IMR-90 (cell line): ENCODE results near the gene THSD8. TPM values are rescaled to one million over a fixed set of nuclear protein-coding genes. Genes with fewer than 3 reads are reported as not detected.

Experiments used
- ATAC-seq: fragments of 200-7000 bp; cut with Tn5 transposase; 2 replicates; pipeline ENCODE4 v1.9.1; 2020; ENCODE audit warnings: low read depth, mild to moderate bottlenecking, moderate library complexity
- BruUV-seq: library from RNA; stranded (reverse); fragments of 400-500 nt; replicated peaks from 2 replicates; lab custom pipeline; 2021; lab: Mats Ljungman, UMichigan
- CTCF ChIA-PET: fragments of 300-600 bp; formaldehyde crosslinking; extraction: SDS; loops from one replicate; lab custom pipeline; 2021; ENCODE audit warnings: antibody characterized with exemption; lab: Yijun Ruan, JAX
- POLR2A ChIA-PET: fragments of 300-600 bp; sonication (Branson Sonifier 250); formaldehyde crosslinking; loops from one replicate; lab custom pipeline; 2022; ENCODE audit warnings: antibody characterized with exemption; ENCODE audit not compliant: unreplicated experiment; lab: Charles Lee
- DNase-seq: peaks from one replicate; pipeline ENCODE4 v3.0.0; 2013
- H2AFZ ChIP-seq: replicated peaks from 2 replicates; pipeline ENCODE3; 2013; ENCODE audit warnings: low read length, mild to moderate bottlenecking; ENCODE audit not compliant: poor library complexity
- H2AK5ac ChIP-seq: 2 replicates; pipeline ENCODE4 v1.6.1; 2013; ENCODE audit warnings: low read depth, low read length, inconsistent platforms
- H2AK9ac ChIP-seq: replicated peaks from 2 replicates; pipeline ENCODE3; 2013; ENCODE audit warnings: mild to moderate bottlenecking, low read depth, low read length, moderate library complexity; ENCODE audit not compliant: poor library complexity
- H2BK120ac ChIP-seq: 2 replicates; pipeline ENCODE4 v1.6.1; 2013; ENCODE audit warnings: low read depth, low read length, inconsistent platforms
- H2BK15ac ChIP-seq: 3 replicates; pipeline ENCODE4 v1.6.1; 2013; ENCODE audit warnings: low read depth, low read length, inconsistent platforms
- H2BK20ac ChIP-seq: 2 replicates; pipeline ENCODE4 v1.6.1; 2013; ENCODE audit warnings: low read depth, mild to moderate bottlenecking, inconsistent platforms, low read length, moderate library complexity
- H2BK5ac ChIP-seq: 2 replicates; pipeline ENCODE4 v1.6.1; 2013; ENCODE audit warnings: mild to moderate bottlenecking, low read depth, low read length, inconsistent platforms; ENCODE audit not compliant: poor library complexity, severe bottlenecking
- H3K14ac ChIP-seq: replicated peaks from 2 replicates; pipeline ENCODE4 v1.6.1; 2013; ENCODE audit warnings: low read depth, low read length, inconsistent platforms
- H3K18ac ChIP-seq: 2 replicates; pipeline ENCODE4 v1.6.1; 2013; ENCODE audit warnings: low read depth, low read length, control low read depth
- H3K23ac ChIP-seq: 2 replicates; pipeline ENCODE4 v1.6.1; 2013; ENCODE audit warnings: low read depth, low read length, inconsistent platforms
- H3K27ac ChIP-seq: 2 replicates; pipeline ENCODE4 v1.5.1; 2013; ENCODE audit warnings: mild to moderate bottlenecking, control low read depth, low read length; ENCODE audit not compliant: insufficient read depth
- H3K27me3 ChIP-seq: 2 replicates; pipeline ENCODE4 v1.6.1; 2013; ENCODE audit warnings: low read length; ENCODE audit not compliant: control insufficient read depth, insufficient read depth
- H3K36me3 ChIP-seq: 2 replicates; pipeline ENCODE4 v1.6.1; 2013; ENCODE audit warnings: low read length, mixed read lengths; ENCODE audit not compliant: control insufficient read depth, insufficient read depth
- H3K4ac ChIP-seq: 2 replicates; pipeline ENCODE4 v1.6.1; 2013; ENCODE audit warnings: low read depth, low read length, inconsistent platforms
- H3K4me1 ChIP-seq: 2 replicates; pipeline ENCODE4 v1.6.1; 2013; ENCODE audit warnings: low read length, mixed read lengths; ENCODE audit not compliant: control insufficient read depth, insufficient read depth
- H3K4me2 ChIP-seq: 2 replicates; pipeline ENCODE4 v1.6.1; 2013; ENCODE audit warnings: low read depth, mild to moderate bottlenecking, control low read depth, low read length, moderate library complexity
- H3K4me3 ChIP-seq: 2 replicates; pipeline ENCODE4 v1.5.1; 2013; ENCODE audit warnings: low read depth, mild to moderate bottlenecking, control low read depth, low read length, moderate library complexity; ENCODE audit not compliant: insufficient read depth
- H3K56ac ChIP-seq: 2 replicates; pipeline ENCODE4 v1.6.1; 2013; ENCODE audit warnings: low read length, inconsistent platforms; ENCODE audit not compliant: insufficient read depth; ENCODE audit errors: extremely low read depth
- H3K79me1 ChIP-seq, 2 experiments: 2 replicates each; pipeline ENCODE4 v1.6.1; 2013; ENCODE audit warnings: low read length in 2 of 2, inconsistent platforms in 1 of 2, low read depth in 1 of 2
- H3K9ac ChIP-seq: 2 replicates; pipeline ENCODE4 v1.6.1; 2013; ENCODE audit warnings: low read depth, low read length, control low read depth
- H3K9me1 ChIP-seq: 2 replicates; pipeline ENCODE4 v1.6.1; 2013; ENCODE audit warnings: low read length, inconsistent platforms; ENCODE audit not compliant: insufficient read depth
- H3K9me3 ChIP-seq: 2 replicates; pipeline ENCODE4 v1.6.1; 2013; ENCODE audit warnings: low read length; ENCODE audit not compliant: control insufficient read depth, insufficient read depth
- H4K20me1 ChIP-seq: 2 replicates; pipeline ENCODE4 v1.6.1; 2013; ENCODE audit warnings: low read length, inconsistent platforms; ENCODE audit not compliant: insufficient read depth
- H4K5ac ChIP-seq: 2 replicates; pipeline ENCODE4 v1.6.1; 2013; ENCODE audit warnings: mild to moderate bottlenecking, low read depth, low read length, control low read depth
- H4K8ac ChIP-seq, 2 experiments: 2 replicates each; pipeline ENCODE4 v1.6.1; 2013; ENCODE audit warnings: low read depth in 2 of 2, low read length in 2 of 2, control low read depth in 1 of 2, inconsistent platforms in 1 of 2
- H4K91ac ChIP-seq: 2 replicates; pipeline ENCODE4 v1.6.1; 2013; ENCODE audit warnings: low read depth, low read length, inconsistent platforms; ENCODE audit not compliant: insufficient read depth
- BHLHE40 ChIP-seq: fragments of 150-350 bp; IDR thresholded peaks from 2 replicates; pipeline ENCODE4 v1.6.1; 2016; ENCODE audit warnings: mild to moderate bottlenecking, low read depth, low read length
- CEBPB ChIP-seq: IDR thresholded peaks from 2 replicates; pipeline ENCODE4 v1.6.1; 2012; ENCODE audit warnings: low read depth, low read length, improper control_type of control experiment
- CHD1 ChIP-seq: IDR thresholded peaks from 2 replicates; pipeline ENCODE4 v1.6.1; 2012; ENCODE audit warnings: low read depth, low read length, improper control_type of control experiment
- ELK1 ChIP-seq: fragments of 150-350 bp; IDR thresholded peaks from 2 replicates; pipeline ENCODE4 v1.6.1; 2016; ENCODE audit warnings: low read depth, mild to moderate bottlenecking, low read length, moderate library complexity, borderline replicate concordance
- MAFK ChIP-seq: IDR thresholded peaks from 2 replicates; pipeline ENCODE4 v1.6.1; 2012; ENCODE audit warnings: low read depth, low read length, improper control_type of control experiment
- MXI1 ChIP-seq: IDR thresholded peaks from 2 replicates; pipeline ENCODE4 v1.6.1; 2012; ENCODE audit warnings: low read depth, mild to moderate bottlenecking, low read length, moderate library complexity, borderline replicate concordance
- RAD21 ChIP-seq: IDR thresholded peaks from 2 replicates; pipeline ENCODE4 v1.6.1; 2012; ENCODE audit warnings: low read length, improper control_type of control experiment
- RFX5 ChIP-seq: IDR thresholded peaks from 2 replicates; pipeline ENCODE4 v1.8.0; 2012; ENCODE audit warnings: low read depth, mild to moderate bottlenecking, low read length, moderate library complexity
- SMC3 ChIP-seq: fragments of 150-350 bp; IDR thresholded peaks from 2 replicates; pipeline ENCODE4 v1.6.1; 2016; ENCODE audit warnings: low read depth, mild to moderate bottlenecking, antibody characterized with exemption, low read length, moderate library complexity
- USF2 ChIP-seq: fragments of 150-350 bp; IDR thresholded peaks from 2 replicates; pipeline ENCODE4 v1.6.1; 2017; ENCODE audit warnings: mild to moderate bottlenecking, antibody characterized with exemption, low read length, low read depth
- WGBS, 2 experiments: methylation state at CpG; one replicate each; pipeline versions ENCODE4 v1.1.5 to v1.1.7; 2013; ENCODE audit warnings: missing lambda C conversion rate in 2 of 2; ENCODE audit not compliant: insufficient read length in 1 of 2; ENCODE audit errors: extremely low coverage in 2 of 2; 5-methylcytosine and 5-hydroxymethylcytosine counted together
- dilution Hi-C: fragments of 300-500 bp; cut with HindIII; formaldehyde crosslinking; loops from one replicate; pipeline ENCODE4 v1.14.3; 2018; ENCODE audit warnings: low sequenced_read_pairs; ENCODE audit not compliant: unreplicated experiment
- in situ Hi-C: fragments of 300-500 bp; cut with MboI; formaldehyde crosslinking; loops from 3 replicates; pipeline ENCODE4 v1.14.3; 2019; ENCODE audit warnings: low sequenced_read_pairs, inconsistent platforms, mixed read lengths
- intact Hi-C: fragments of 100-400 bp; cut with micrococcal nuclease; formaldehyde crosslinking; loops from 2 replicates; pipeline ENCODE4 v1.10.0; 2022
- polyA plus RNA-seq, 3 experiments: library from polyadenylated mRNA; depleted of rRNA; stranded (reverse); fragments of >200 nt; gene quantifications; 2 replicates each; pipeline ENCODE4 v1.2.3, GENCODE V29; 2012; ENCODE audit warnings: low replicate concordance in 1 of 3
- total RNA-seq: library from RNA; depleted of rRNA; stranded (reverse); fragments of >200 nt; gene quantifications from 2 replicates; pipeline ENCODE4 v1.2.3, GENCODE V29; 2012
- TF ChIP-seq, protein P1 (sequence below): conservative IDR thresholded peaks from 2 replicates; pipeline ENCODE4 v1.5.1; 2012; ENCODE audit warnings: mild to moderate bottlenecking, low read depth, low read length, improper control_type of control experiment

Gene THSD8
- total and polyA plus RNA-seq, 2 of the 4 experiments (the other 2 are of a cell fraction) = 0.68 TPM; not detected in 1

- H3K14ac ChIP-seq = no peak overlapping the region
- H3K9me3 ChIP-seq = no peaks in the 10 kb centered on the region
- no peak overlapping the region for H3K18ac ChIP-seq
- H2BK5ac ChIP-seq = no peak overlapping the region
- 0 out of 2 replicates have a peak overlapping the region, but pooled peaks have one; percentile 95 for H3K9ac ChIP-seq
- H2AFZ ChIP-seq = no peak overlapping the region
- peaks cover 9% of the 10 kb centered on the region for H3K36me3 ChIP-seq
- no peak overlapping the region for H2BK20ac ChIP-seq
- TF ChIP-seq CEBPB (no peak), SMC3 (no peak), MAFK (no peak), MXI1 (no peak), ELK1 (no peak), BHLHE40 (no peak), RFX5 (no peak), RAD21 (no peak), USF2 (no peak), CHD1 (no peak)
- TF ChIP-seq, protein P1, sequence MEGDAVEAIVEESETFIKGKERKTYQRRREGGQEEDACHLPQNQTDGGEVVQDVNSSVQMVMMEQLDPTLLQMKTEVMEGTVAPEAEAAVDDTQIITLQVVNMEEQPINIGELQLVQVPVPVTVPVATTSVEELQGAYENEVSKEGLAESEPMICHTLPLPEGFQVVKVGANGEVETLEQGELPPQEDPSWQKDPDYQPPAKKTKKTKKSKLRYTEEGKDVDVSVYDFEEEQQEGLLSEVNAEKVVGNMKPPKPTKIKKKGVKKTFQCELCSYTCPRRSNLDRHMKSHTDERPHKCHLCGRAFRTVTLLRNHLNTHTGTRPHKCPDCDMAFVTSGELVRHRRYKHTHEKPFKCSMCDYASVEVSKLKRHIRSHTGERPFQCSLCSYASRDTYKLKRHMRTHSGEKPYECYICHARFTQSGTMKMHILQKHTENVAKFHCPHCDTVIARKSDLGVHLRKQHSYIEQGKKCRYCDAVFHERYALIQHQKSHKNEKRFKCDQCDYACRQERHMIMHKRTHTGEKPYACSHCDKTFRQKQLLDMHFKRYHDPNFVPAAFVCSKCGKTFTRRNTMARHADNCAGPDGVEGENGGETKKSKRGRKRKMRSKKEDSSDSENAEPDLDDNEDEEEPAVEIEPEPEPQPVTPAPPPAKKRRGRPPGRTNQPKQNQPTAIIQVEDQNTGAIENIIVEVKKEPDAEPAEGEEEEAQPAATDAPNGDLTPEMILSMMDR = no peak
- H3K4me1 ChIP-seq = peaks cover 6% of the 10 kb centered on the region
- peak overlapping the region; percentile 90 for H3K4me3 ChIP-seq
- no CpG with 5 or more reads among the region's 1 CpG for WGBS, 2 experiments
- intact Hi-C loops (no loop called here), dilution Hi-C loops (no loop called here), in situ Hi-C loops (loop anchor here (5.0 kb wide), 1 partner anchor 33 kb away; no protein-coding TSS in a partner anchor)
- peak overlapping the region; percentile 92 for H3K4me2 ChIP-seq
- H2AK5ac ChIP-seq = no peak overlapping the region
- no peak overlapping the region for H4K91ac ChIP-seq
- H3K9me1 ChIP-seq = no peaks in the 10 kb centered on the region
- H2BK15ac ChIP-seq = no peak overlapping the region
- H3K79me1 ChIP-seq = peaks cover 4 to 22% of the 10 kb centered on the region in 2 experiments; a peak in 3 of 4 replicates
- peak overlapping the region; percentile 94 for H3K23ac ChIP-seq
- ChIA-PET CTCF (interaction anchor here (0.6 to 1.0 kb wide), 3 partner anchors 34 to 1371 kb away, joined by 3 read pairs; no protein-coding TSS in a partner anchor), POLR2A (interaction anchor here (0.6 to 0.8 kb wide), 2 partner anchors 9 to 37 kb away, joined by 3 to 8 read pairs; partner anchors contain the start of gene JUNB)
- peak overlapping the region; percentile 88 for H2AK9ac ChIP-seq
- no peak overlapping the region for H4K5ac ChIP-seq
- ATAC-seq (no peak), DNase-seq (no peak)
- no peaks in the 10 kb centered on the region for H3K27me3 ChIP-seq
- no peak overlapping the region for H3K27ac ChIP-seq
- H3K56ac ChIP-seq = no peak overlapping the region
- no peak overlapping the region for H2BK120ac ChIP-seq
- no peak overlapping the region for H3K4ac ChIP-seq
- no peaks in the 10 kb centered on the region for H4K20me1 ChIP-seq
- BruUV-seq = no TSS peak
- no peak overlapping the region for H4K8ac ChIP-seq
Observed at GRCh38 chr19:12800466-12800770, 1.5 kb upstream of the THSD8 start.
